ENCODE measurements around the gene NLRP4. TPM values are rescaled to one million over a fixed set of nuclear protein-coding genes. Genes with fewer than 3 reads are reported as not detected.
A peak's percentile ranks its signal among the peaks of the same experiment; 100 is the strongest.

NLRP4 gene
- not detected for total RNA-seq

- no peak within 1 kb of the TSS for H3K27ac ChIP-seq
- no peaks in the 10 kb centered on the region for H3K27me3 ChIP-seq
- H3K36me3 ChIP-seq, result no peaks in the 10 kb centered on the region
- no peak for TF ChIP-seq CTCF (IDR thresholded peaks at IDR 0.05)
- intact Hi-C loops (cut with DNase I), result no loop called here
- H3K9me3 ChIP-seq, result no peaks in the 10 kb centered on the region
- no peaks in the 10 kb centered on the region for H3K4me1 ChIP-seq
- no peak for DNase-seq (ENCODE audit: low spot score in 2 of 2)
- no peak within 1 kb of the TSS for H3K4me3 ChIP-seq
These were observed at the start of gene NLRP4 for GRCh38 chr19:55836340-55836739. Gene NLRP4, plus strand, starts transcription at chr19:55836540. Its CDS starts 15,541 bp downstream, at chr19:55852081.

GRCh38 chr19:55795021-55795420, 41.3 kb upstream of the NLRP4 start:
- intact Hi-C loops (cut with DNase I), result no loop called here
- no peak for TF ChIP-seq CTCF (IDR thresholded peaks at IDR 0.05)
- no peaks in the 10 kb centered on the region for H3K27me3 ChIP-seq
- no peaks in the 10 kb centered on the region for H3K36me3 ChIP-seq
- H3K4me3 ChIP-seq, result no peak overlapping the region
- DNase-seq (ENCODE audit: low spot score in 2 of 2), result no peak
- H3K4me1 ChIP-seq, result no peaks in the 10 kb centered on the region
- H3K27ac ChIP-seq, result no peak overlapping the region
- H3K9me3 ChIP-seq, result no peaks in the 10 kb centered on the region

- TF ChIP-seq CTCF (IDR thresholded peaks at IDR 0.05), result no peak
- no peaks in the 10 kb centered on the region for H3K4me1 ChIP-seq
- H3K9me3 ChIP-seq, result peaks cover 0 to 4% of the 10 kb centered on the region in 2 donors
- H3K36me3 ChIP-seq, result no peaks in the 10 kb centered on the region
- DNase-seq (ENCODE audit: low spot score in 2 of 2), result no peak
- intact Hi-C loops (cut with DNase I), result no loop called here
- H3K27me3 ChIP-seq, result no peaks in the 10 kb centered on the region
- H3K4me3 ChIP-seq, result no peak overlapping the region
- no peak overlapping the region for H3K27ac ChIP-seq
These were observed 34.9 kb upstream of the NLRP4 start for GRCh38 chr19:55801416-55801815.

- H3K4me3 ChIP-seq, result no peak overlapping the region
- no peaks in the 10 kb centered on the region for H3K4me1 ChIP-seq
- no peak for DNase-seq (ENCODE audit: low spot score in 2 of 2)
- no peaks in the 10 kb centered on the region for H3K36me3 ChIP-seq
- no peak for TF ChIP-seq CTCF (IDR thresholded peaks at IDR 0.05)
- H3K27me3 ChIP-seq, result no peaks in the 10 kb centered on the region
- peaks cover 0 to 4% of the 10 kb centered on the region in 2 donors for H3K9me3 ChIP-seq
- intact Hi-C loops (cut with DNase I), result no loop called here
- H3K27ac ChIP-seq, result no peak overlapping the region
These were observed 34.1 kb upstream of the NLRP4 start for GRCh38 chr19:55802281-55802680.

GRCh38 chr19:55809381-55810058, 26.8 kb upstream of the NLRP4 start:
- Histone ChIP-seq H3K4me3 (no peak overlapping the region), H3K36me3 (no peaks in the 10 kb centered on the region), H3K9me3 (peaks cover 0 to 4% of the 10 kb centered on the region in 2 donors), H3K4me1 (no peaks in the 10 kb centered on the region), H3K27me3 (no peaks in the 10 kb centered on the region), H3K27ac (no peak overlapping the region)
- no peak for TF ChIP-seq CTCF (IDR thresholded peaks at IDR 0.05)
- peak; percentile 8 to 62 for DNase-seq (ENCODE audit: low spot score in 2 of 2)
- intact Hi-C loops (cut with DNase I), result no loop called here

GRCh38 chr19:55811340-55811739, 25.0 kb upstream of the NLRP4 start:
- intact Hi-C loops (cut with DNase I), result no loop called here
- Histone ChIP-seq H3K9me3 (no peaks in the 10 kb centered on the region), H3K4me1 (no peaks in the 10 kb centered on the region), H3K27ac (no peak overlapping the region), H3K27me3 (no peaks in the 10 kb centered on the region), H3K36me3 (no peaks in the 10 kb centered on the region), H3K4me3 (no peak overlapping the region)
- no peak for TF ChIP-seq CTCF (IDR thresholded peaks at IDR 0.05)
- no peak for DNase-seq (ENCODE audit: low spot score in 2 of 2)
